Measurements from ENCODE around the gene OTOS. TPM values are rescaled to one million over a fixed set of nuclear protein-coding genes. Genes with fewer than 3 reads are reported as not detected.

Gene OTOS
- total RNA-seq, 1 experiment from 2014 or later = not detected

DNA sequence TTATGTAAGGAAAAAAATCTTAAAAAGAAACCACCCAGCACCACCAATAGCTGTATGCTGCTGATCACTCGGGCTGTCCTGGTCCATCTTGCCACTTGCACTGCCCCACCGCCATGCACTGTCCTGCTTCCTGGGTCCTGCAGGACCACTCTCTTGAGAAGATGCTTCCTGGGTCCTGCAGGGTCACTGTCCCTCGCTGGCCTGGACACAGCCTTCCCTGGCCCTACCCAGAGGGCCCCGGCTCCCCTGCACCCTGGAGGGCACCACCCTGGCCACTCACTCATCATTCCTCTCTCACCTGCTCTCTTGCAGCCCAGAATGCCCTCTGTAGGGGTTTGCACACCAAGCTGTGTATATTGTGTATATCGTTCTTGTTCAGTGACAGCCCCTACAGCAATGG, 2.4 kb upstream of the OTOS start:
- no peak overlapping the region for H3K9ac ChIP-seq (ENCODE audit: low read length)
- peaks cover 0 to 2% of the 10 kb centered on the region in 2 experiments; a peak in 1 of 4 replicates for H3K9me3 ChIP-seq (ENCODE audit: control insufficient read depth in 1 of 2, insufficient read depth in 1 of 2, low read depth in 1 of 2, low read length in 2 of 2)
- RAD21 ChIA-PET (ENCODE audit: low non-redundant PET in 1 of 2, low total read pairs in 2 of 2, uncharacterized antibody in 2 of 2, unreplicated experiment in 2 of 2) = interaction anchor here in 1 of 2 experiments (2.3 kb wide), 1 partner anchor 82 kb away, joined by 19 read pairs; no protein-coding TSS in a partner anchor
- POLR2A ChIA-PET = no interaction called here
- H3K9me2 ChIP-seq (ENCODE audit: insufficient read depth) = no peaks in the 10 kb centered on the region
- BruUV-seq (replicated peaks) = no TSS peak
- no peaks in the 10 kb centered on the region for H3K79me2 ChIP-seq (ENCODE audit: insufficient read depth, low read length)
- no peak overlapping the region for H3K27ac ChIP-seq (ENCODE audit: low read depth, low read length)
- no peaks in the 10 kb centered on the region for H3K27me3 ChIP-seq (ENCODE audit: insufficient read depth, low read length)
- intact Hi-C loops (cut with micrococcal nuclease) = loop anchor here (5.0 kb wide), 1 partner anchor 1786 kb away; no protein-coding TSS in a partner anchor
- no peak overlapping the region for H3K4me2 ChIP-seq (ENCODE audit: low read length)
- CTCF ChIA-PET = interaction anchor here (1.2 to 6.2 kb wide), 4 partner anchors 79 to 318 kb away, joined by 4 to 64 read pairs (median 6); partner anchors contain the start of gene NDUFA10
- TF ChIP-seq, protein P1, sequence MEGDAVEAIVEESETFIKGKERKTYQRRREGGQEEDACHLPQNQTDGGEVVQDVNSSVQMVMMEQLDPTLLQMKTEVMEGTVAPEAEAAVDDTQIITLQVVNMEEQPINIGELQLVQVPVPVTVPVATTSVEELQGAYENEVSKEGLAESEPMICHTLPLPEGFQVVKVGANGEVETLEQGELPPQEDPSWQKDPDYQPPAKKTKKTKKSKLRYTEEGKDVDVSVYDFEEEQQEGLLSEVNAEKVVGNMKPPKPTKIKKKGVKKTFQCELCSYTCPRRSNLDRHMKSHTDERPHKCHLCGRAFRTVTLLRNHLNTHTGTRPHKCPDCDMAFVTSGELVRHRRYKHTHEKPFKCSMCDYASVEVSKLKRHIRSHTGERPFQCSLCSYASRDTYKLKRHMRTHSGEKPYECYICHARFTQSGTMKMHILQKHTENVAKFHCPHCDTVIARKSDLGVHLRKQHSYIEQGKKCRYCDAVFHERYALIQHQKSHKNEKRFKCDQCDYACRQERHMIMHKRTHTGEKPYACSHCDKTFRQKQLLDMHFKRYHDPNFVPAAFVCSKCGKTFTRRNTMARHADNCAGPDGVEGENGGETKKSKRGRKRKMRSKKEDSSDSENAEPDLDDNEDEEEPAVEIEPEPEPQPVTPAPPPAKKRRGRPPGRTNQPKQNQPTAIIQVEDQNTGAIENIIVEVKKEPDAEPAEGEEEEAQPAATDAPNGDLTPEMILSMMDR (IDR thresholded peaks at IDR 0.05 in 2 of 3, conservative IDR thresholded peaks at IDR 0.05 in 1 of 3; ENCODE audit: borderline replicate concordance in 1 of 3, insufficient read depth in 1 of 3, low read depth in 2 of 3, low read length in 2 of 3) = no peak
- TF ChIP-seq POLR2AphosphoS5 (IDR thresholded peaks at IDR 0.05; ENCODE audit: low read depth, low read length) (no peak), SRF (IDR thresholded peaks at IDR 0.05; ENCODE audit: low read depth) (no peak)
- H2AFZ ChIP-seq (ENCODE audit: low read depth, low read length, poor library complexity, severe bottlenecking) = no peak overlapping the region
- H3K36me3 ChIP-seq (ENCODE audit: control insufficient read depth in 1 of 2, insufficient read depth in 2 of 2, low read length in 2 of 2) = no peaks in the 10 kb centered on the region
- H4K20me1 ChIP-seq (ENCODE audit: insufficient read depth) = no peaks in the 10 kb centered on the region
- no peak for ATAC-seq
- no peak for DNase-seq (ENCODE audit: low read depth, low spot score)
- H3K4me3 ChIP-seq (replicated peaks in 1 of 2; ENCODE audit: low read depth in 1 of 2, low read length in 2 of 2) = no peak overlapping the region
- H3K4me1 ChIP-seq (ENCODE audit: control insufficient read depth in 1 of 2, insufficient read depth in 2 of 2, low read length in 2 of 2) = peaks cover 0 to 8% of the 10 kb centered on the region in 2 experiments; a peak in 1 of 4 replicates

- Histone ChIP-seq H3K79me2 (ENCODE audit: insufficient read depth, low read length) (no peaks in the 10 kb centered on the region), H3K27me3 (ENCODE audit: insufficient read depth, low read length) (no peaks in the 10 kb centered on the region), H3K27ac (ENCODE audit: low read depth, low read length) (no peak overlapping the region), H3K9ac (ENCODE audit: low read length) (no peak overlapping the region), H3K4me2 (ENCODE audit: low read length) (no peak overlapping the region), H4K20me1 (ENCODE audit: insufficient read depth) (no peaks in the 10 kb centered on the region), H2AFZ (ENCODE audit: low read depth, low read length, poor library complexity, severe bottlenecking) (no peak overlapping the region), H3K4me1 (ENCODE audit: control insufficient read depth in 1 of 2, insufficient read depth in 2 of 2, low read length in 2 of 2) (peaks cover 0 to 8% of the 10 kb centered on the region in 2 experiments; a peak in 1 of 4 replicates), H3K9me2 (ENCODE audit: insufficient read depth) (no peaks in the 10 kb centered on the region), H3K36me3 (ENCODE audit: control insufficient read depth in 1 of 2, insufficient read depth in 2 of 2, low read length in 2 of 2) (no peaks in the 10 kb centered on the region), H3K4me3 (replicated peaks in 1 of 2; ENCODE audit: low read depth in 1 of 2, low read length in 2 of 2) (no peak overlapping the region), H3K9me3 (ENCODE audit: control insufficient read depth in 1 of 2, insufficient read depth in 1 of 2, low read depth in 1 of 2, low read length in 2 of 2) (no peaks in the 10 kb centered on the region)
- CTCF ChIA-PET = interaction anchor here (1.2 to 6.2 kb wide), 5 partner anchors 9 to 318 kb away, joined by 3 to 64 read pairs (median 4); partner anchors contain the start of gene NDUFA10
- POLR2A ChIA-PET = no interaction called here
- intact Hi-C loops (cut with micrococcal nuclease) = loop anchor here (5.0 kb wide), 1 partner anchor 1785 kb away; no protein-coding TSS in a partner anchor
- RAD21 ChIA-PET (ENCODE audit: low non-redundant PET in 1 of 2, low total read pairs in 2 of 2, uncharacterized antibody in 2 of 2, unreplicated experiment in 2 of 2) = interaction anchor here in 1 of 2 experiments (2.3 kb wide), 1 partner anchor 81 kb away, joined by 19 read pairs; no protein-coding TSS in a partner anchor
- TF ChIP-seq JUND (IDR thresholded peaks at IDR 0.05) (no peak), EZH2phosphoT487 (IDR thresholded peaks at IDR 0.05; ENCODE audit: borderline replicate concordance) (no peak), CBX3 (IDR thresholded peaks at IDR 0.05; ENCODE audit: low read depth) (no peak), ZFX (IDR thresholded peaks at IDR 0.05) (no peak)
- TF ChIP-seq, protein P1 (IDR thresholded peaks at IDR 0.05 in 2 of 3, conservative IDR thresholded peaks at IDR 0.05 in 1 of 3; ENCODE audit: borderline replicate concordance in 1 of 3, insufficient read depth in 1 of 3, low read depth in 2 of 3, low read length in 2 of 3) = no peak
- ATAC-seq (no peak), DNase-seq (ENCODE audit: low read depth, low spot score) (no peak)
- no TSS peak for BruUV-seq (replicated peaks)
Measured at GRCh38 chr2:240142256-240142775, 1.9 kb upstream of the OTOS start.

All from HCT116 (cell line).